ENCODE measurements around the gene MAD1L1.

- TF ChIP-seq CTCF (conservative IDR thresholded peaks at IDR 0.05), result no peak
- no peak for TF ChIP-seq EZH2 (IDR thresholded peaks at IDR 0.05; ENCODE audit: low read depth)
Measured at GRCh38 chr7:2198760-2199159, 34.0 kb downstream of the MAD1L1 start.

All from PC-9 (cell line).